ENCODE data around the gene PDK4.

Gene PDK4

DNA sequence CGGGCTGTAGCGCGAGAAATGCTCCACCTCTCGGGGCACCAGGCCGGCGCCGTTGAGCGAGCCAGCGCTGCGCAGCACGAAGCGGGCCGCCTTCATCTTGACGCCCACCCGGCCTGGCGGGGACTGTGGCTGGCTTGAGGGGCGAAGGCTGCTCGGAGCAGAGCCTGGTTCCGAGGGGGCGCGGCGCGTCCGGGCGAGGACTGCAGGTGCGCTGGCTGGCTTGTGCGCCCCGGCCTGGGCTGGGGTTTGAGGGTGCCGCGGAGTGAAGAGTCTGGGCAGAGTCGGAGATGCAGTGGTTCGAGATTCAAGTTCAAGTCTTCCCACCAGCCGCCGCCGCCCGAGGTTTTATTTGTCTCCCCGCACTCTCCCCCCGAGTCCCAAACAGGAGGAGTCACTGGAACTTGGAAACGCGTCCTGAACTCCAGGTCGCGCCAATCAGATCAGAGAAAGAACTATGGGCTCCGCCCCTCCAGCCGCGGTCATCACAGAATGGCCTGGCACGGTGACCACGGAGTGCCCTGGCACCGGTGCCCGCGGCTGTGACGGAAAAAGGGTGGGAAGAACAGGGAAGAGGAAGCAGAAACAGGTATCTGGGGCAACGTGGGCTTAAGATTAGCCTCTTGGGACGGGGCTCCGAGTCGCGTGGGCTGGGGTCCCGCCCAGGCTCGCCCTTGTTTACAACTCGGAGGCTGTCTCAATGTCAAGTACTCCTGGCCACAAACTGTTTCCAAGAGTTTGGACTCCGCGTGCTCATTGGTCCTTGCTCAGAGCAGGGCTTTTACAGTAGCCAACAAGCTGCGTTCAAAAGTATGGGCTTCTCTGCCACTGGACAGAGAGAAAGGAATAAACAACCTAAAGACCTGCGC is at the start of gene PDK4:
TSS of gene PDK4 (minus strand) at position 319 of the 866 bp plus-strand sequence. CDS start at position 96, 223 bp downstream.
- H3K9ac ChIP-seq (ENCODE audit: low read depth, low read length), result no peak within 1 kb of the TSS
- no peak for DNase-seq
- H2AFZ ChIP-seq (ENCODE audit: low read depth, low read length), result no peak within 1 kb of the TSS

DNA sequence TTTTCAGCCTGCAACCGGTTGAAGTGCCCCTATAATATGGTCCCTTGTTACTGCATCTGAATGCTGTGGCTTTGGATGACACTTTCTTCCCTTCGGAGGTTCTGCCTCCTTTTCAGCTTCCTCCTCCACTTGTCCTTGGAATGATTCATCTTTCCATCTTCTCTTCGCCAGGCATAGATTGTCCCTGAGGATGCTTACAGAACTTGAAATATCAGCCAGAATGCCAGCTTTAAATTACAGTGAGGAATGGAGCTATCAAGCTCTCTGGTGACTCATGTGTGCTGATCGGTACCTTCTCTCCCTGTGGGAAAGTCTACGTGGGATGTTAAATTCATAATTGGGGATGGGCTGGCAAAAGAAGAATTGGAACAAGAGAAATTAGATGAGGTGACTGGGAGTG is 45.9 kb upstream of the PDK4 start:
- no peak overlapping the region for H3K4me3 ChIP-seq (ENCODE audit: low read depth in 1 of 2, low read length in 2 of 2)
- no peaks in the 10 kb centered on the region for H3K36me3 ChIP-seq (ENCODE audit: insufficient read depth, low read length)
- ATAC-seq (ENCODE audit: insufficient read depth, low read depth) (no peak), DNase-seq (no peak)
- H3K4me2 ChIP-seq (ENCODE audit: insufficient read depth, low read length), result no peak overlapping the region
- no peak overlapping the region for H3K9ac ChIP-seq (ENCODE audit: low read depth, low read length)
- no peaks in the 10 kb centered on the region for H4K20me1 ChIP-seq (ENCODE audit: insufficient read depth, low read length)
- no peaks in the 10 kb centered on the region for H3K4me1 ChIP-seq (ENCODE audit: insufficient read depth, low read length)
- no peaks in the 10 kb centered on the region for H3K9me3 ChIP-seq (ENCODE audit: insufficient read depth, low read length, severe bottlenecking)
- H2AFZ ChIP-seq (ENCODE audit: low read depth, low read length), result no peak overlapping the region
- TF ChIP-seq, protein P1, sequence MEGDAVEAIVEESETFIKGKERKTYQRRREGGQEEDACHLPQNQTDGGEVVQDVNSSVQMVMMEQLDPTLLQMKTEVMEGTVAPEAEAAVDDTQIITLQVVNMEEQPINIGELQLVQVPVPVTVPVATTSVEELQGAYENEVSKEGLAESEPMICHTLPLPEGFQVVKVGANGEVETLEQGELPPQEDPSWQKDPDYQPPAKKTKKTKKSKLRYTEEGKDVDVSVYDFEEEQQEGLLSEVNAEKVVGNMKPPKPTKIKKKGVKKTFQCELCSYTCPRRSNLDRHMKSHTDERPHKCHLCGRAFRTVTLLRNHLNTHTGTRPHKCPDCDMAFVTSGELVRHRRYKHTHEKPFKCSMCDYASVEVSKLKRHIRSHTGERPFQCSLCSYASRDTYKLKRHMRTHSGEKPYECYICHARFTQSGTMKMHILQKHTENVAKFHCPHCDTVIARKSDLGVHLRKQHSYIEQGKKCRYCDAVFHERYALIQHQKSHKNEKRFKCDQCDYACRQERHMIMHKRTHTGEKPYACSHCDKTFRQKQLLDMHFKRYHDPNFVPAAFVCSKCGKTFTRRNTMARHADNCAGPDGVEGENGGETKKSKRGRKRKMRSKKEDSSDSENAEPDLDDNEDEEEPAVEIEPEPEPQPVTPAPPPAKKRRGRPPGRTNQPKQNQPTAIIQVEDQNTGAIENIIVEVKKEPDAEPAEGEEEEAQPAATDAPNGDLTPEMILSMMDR (IDR thresholded peaks at IDR 0.05; ENCODE audit: borderline replicate concordance, extremely low read depth, low read length, poor library complexity, severe bottlenecking), result no peak
- no peak for TF ChIP-seq EZH2 (IDR thresholded peaks at IDR 0.05; ENCODE audit: borderline replicate concordance, low read depth, low read length, severe bottlenecking)
- no peaks in the 10 kb centered on the region for H3K79me2 ChIP-seq (ENCODE audit: insufficient read depth, low read length)
- H3K27ac ChIP-seq (ENCODE audit: low read length), result no peak overlapping the region
- no peaks in the 10 kb centered on the region for H3K27me3 ChIP-seq (ENCODE audit: insufficient read depth, low read length, poor library complexity)

More for the DNA sequence above, at the start of gene PDK4:
- Histone ChIP-seq H4K20me1 (ENCODE audit: insufficient read depth, low read length) (no peaks in the 10 kb centered on the region), H3K27ac (ENCODE audit: low read length) (no peak within 1 kb of the TSS), H3K9me3 (ENCODE audit: insufficient read depth, low read length, severe bottlenecking) (no peaks in the 10 kb centered on the region), H3K4me2 (ENCODE audit: insufficient read depth, low read length) (no peak within 1 kb of the TSS), H3K27me3 (ENCODE audit: insufficient read depth, low read length, poor library complexity) (no peaks in the 10 kb centered on the region), H3K4me3 (ENCODE audit: low read depth in 1 of 2, low read length in 2 of 2) (no peak within 1 kb of the TSS), H3K4me1 (ENCODE audit: insufficient read depth, low read length) (no peaks in the 10 kb centered on the region), H3K36me3 (ENCODE audit: insufficient read depth, low read length) (no peaks in the 10 kb centered on the region), H3K79me2 (ENCODE audit: insufficient read depth, low read length) (no peaks in the 10 kb centered on the region)
- no peak for TF ChIP-seq EZH2 (IDR thresholded peaks at IDR 0.05; ENCODE audit: borderline replicate concordance, low read depth, low read length, severe bottlenecking)
- TF ChIP-seq, protein P1 (IDR thresholded peaks at IDR 0.05; ENCODE audit: borderline replicate concordance, extremely low read depth, low read length, poor library complexity, severe bottlenecking), result no peak
- ATAC-seq (ENCODE audit: insufficient read depth, low read depth), result no peak

DNA sequence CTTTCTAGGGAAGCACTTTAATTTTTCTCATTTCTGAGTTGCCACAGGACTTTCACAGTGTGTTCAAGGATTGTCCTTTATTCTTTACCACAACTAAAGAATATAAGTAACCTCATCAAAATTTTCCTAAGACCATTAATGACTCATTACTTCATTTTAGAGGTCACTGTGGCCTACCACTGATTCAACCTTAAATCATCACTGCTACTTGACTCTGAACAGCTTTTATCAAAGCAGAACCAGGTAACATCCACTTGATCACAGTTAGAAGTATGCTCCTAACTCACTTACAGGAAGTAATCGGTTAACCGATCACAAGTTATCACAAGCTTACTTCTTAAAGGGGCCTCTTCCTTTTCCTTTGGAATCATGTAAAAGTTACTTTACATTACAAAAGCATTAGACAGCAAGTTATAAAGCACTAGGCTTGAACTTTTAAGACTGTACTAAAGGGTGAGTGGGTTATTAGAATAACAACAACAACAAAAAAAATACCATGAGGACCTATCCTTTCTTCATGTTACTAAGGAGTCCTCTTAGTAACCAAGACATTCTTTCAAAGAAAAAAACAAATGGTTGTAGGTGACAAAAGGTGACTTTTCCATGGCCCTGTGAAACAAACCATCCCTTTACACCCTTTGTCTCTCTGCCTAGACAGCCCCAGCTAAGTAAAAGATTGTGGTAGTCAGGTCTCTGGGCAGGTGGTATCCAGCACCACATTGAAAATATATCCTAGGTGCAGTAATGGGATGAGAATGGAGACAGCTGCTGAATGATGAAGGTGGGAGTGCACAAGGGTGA is 40.0 kb upstream of the PDK4 start:
- H3K27me3 ChIP-seq (ENCODE audit: insufficient read depth, low read length, poor library complexity), result no peaks in the 10 kb centered on the region
- H4K20me1 ChIP-seq (ENCODE audit: insufficient read depth, low read length), result no peaks in the 10 kb centered on the region
- H3K4me3 ChIP-seq (ENCODE audit: low read depth in 1 of 2, low read length in 2 of 2), result no peak overlapping the region
- ATAC-seq (ENCODE audit: insufficient read depth, low read depth) (no peak), DNase-seq (no peak)
- H3K27ac ChIP-seq (ENCODE audit: low read length), result no peak overlapping the region
- no peak overlapping the region for H3K4me2 ChIP-seq (ENCODE audit: insufficient read depth, low read length)
- no peaks in the 10 kb centered on the region for H3K9me3 ChIP-seq (ENCODE audit: insufficient read depth, low read length, severe bottlenecking)
- no peaks in the 10 kb centered on the region for H3K79me2 ChIP-seq (ENCODE audit: insufficient read depth, low read length)
- TF ChIP-seq, protein P1 (IDR thresholded peaks at IDR 0.05; ENCODE audit: borderline replicate concordance, extremely low read depth, low read length, poor library complexity, severe bottlenecking), result no peak
- no peak for TF ChIP-seq EZH2 (IDR thresholded peaks at IDR 0.05; ENCODE audit: borderline replicate concordance, low read depth, low read length, severe bottlenecking)
- no peak overlapping the region for H2AFZ ChIP-seq (ENCODE audit: low read depth, low read length)
- peaks cover 7% of the 10 kb centered on the region for H3K4me1 ChIP-seq (ENCODE audit: insufficient read depth, low read length)
- no peak overlapping the region for H3K9ac ChIP-seq (ENCODE audit: low read depth, low read length)
- H3K36me3 ChIP-seq (ENCODE audit: insufficient read depth, low read length), result no peaks in the 10 kb centered on the region
